HL-60 (cell line): ENCODE data around the gene MAP3K6.
A peak's percentile ranks its signal among the peaks of the same experiment; 100 is the strongest.
"Not testable (repeated sequence)": the region's sequence is repeated elsewhere in the genome, so short reads cannot be mapped to it uniquely, and the experiment has no call there.

ENCODE experiments used
- DNase-seq, 2 experiments: peaks; one replicate each; pipeline ENCODE4 v3.0.0-alpha.2; 2010 to 2020; ENCODE audit warnings: low read depth in 1 of 2, low spot score in 1 of 2
- H3K27ac ChIP-seq: fragments of 250-450 bp; sonication (Bioruptor Pico); replicated peaks from 2 replicates; pipeline ENCODE4 v1.5.1; 2020; ENCODE audit warnings: mild to moderate bottlenecking, moderate library complexity
- H3K27me3 ChIP-seq: fragments of 250-450 bp; sonication (Bioruptor Pico); 2 replicates; pipeline ENCODE4 v1.5.1; 2021; ENCODE audit warnings: mild to moderate bottlenecking, moderate library complexity; ENCODE audit not compliant: insufficient read depth, poor library complexity, severe bottlenecking
- H3K4me3 ChIP-seq: replicated peaks from 2 replicates; pipeline ENCODE4 v1.5.1; 2011; ENCODE audit warnings: mild to moderate bottlenecking, control low read depth, low read length; ENCODE audit not compliant: insufficient read depth
- CTCF ChIP-seq: IDR thresholded peaks from one replicate; pipeline ENCODE4 v1.5.1; 2011; ENCODE audit warnings: low read length, control low read depth, inconsistent platforms; ENCODE audit not compliant: insufficient read depth
- GABPA ChIP-seq: IDR thresholded peaks from 2 replicates; pipeline ENCODE4 v1.6.1; 2012; ENCODE audit warnings: low read depth
- POLR2AphosphoS5 ChIP-seq: IDR thresholded peaks from 2 replicates; pipeline ENCODE4 v1.6.1; 2012; ENCODE audit warnings: low read depth
- REST ChIP-seq: IDR thresholded peaks from 2 replicates; pipeline ENCODE4 v1.6.1; 2012; ENCODE audit warnings: low read depth; ENCODE audit not compliant: insufficient replicate concordance
- SPI1 ChIP-seq: IDR thresholded peaks from 2 replicates; pipeline ENCODE4 v1.6.1; 2012; ENCODE audit warnings: low read depth, mild to moderate bottlenecking, borderline replicate concordance

MAP3K6 gene

DNA sequence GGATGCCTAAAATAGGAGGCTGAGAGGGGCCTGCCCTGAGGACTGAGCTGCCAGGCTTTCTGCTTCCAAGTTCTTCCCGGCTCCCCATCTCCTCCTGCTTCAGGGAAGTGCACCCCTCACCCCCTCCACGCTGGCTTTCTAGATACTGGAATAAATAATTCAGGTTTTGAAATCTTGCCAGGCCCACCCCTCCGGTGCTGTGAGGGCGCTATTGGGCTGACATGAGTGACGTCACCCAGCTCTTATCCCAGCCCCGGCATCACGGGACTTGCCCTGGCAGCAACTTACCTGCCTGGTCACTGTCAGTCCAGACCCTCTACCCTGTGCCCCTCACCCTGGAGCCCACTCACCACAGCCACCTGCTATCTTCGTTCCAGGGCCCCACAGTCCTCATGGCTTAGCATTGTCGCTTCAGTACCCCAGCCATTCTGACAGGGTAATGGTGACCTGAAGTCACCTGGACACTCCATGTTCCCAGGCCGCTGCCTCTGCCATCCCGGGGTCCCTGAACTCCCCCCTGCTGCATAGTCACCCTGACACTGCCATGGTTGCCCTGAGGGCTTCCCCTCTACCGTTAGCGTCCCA, 24.8 kb upstream of the MAP3K6 start:
- peak overlapping the region; percentile 74 for H3K4me3 ChIP-seq
- no peak for DNase-seq
- H3K27ac ChIP-seq, result no peak overlapping the region
- no peaks in the 10 kb centered on the region for H3K27me3 ChIP-seq
- TF ChIP-seq REST (no peak), SPI1 (no peak), POLR2AphosphoS5 (no peak), GABPA (no peak), CTCF (no peak)

- H3K4me3 ChIP-seq, result no peak overlapping the region
- TF ChIP-seq CTCF, result peak; percentile 88
- TF ChIP-seq REST, result no peak
- TF ChIP-seq GABPA, result no peak
- no peak for TF ChIP-seq SPI1
- TF ChIP-seq POLR2AphosphoS5, result no peak
- DNase-seq, result peak in 1 of 2 experiments; percentile 64
- H3K27me3 ChIP-seq, result peaks cover 2% of the 10 kb centered on the region
- H3K27ac ChIP-seq, result no peak overlapping the region
Observed at GRCh38 chr1:27388337-27389005, 21.7 kb upstream of the MAP3K6 start.

- H3K4me3 ChIP-seq, H3K27me3 ChIP-seq, H3K27ac ChIP-seq, DNase-seq: not testable (repeated sequence)
Observed at GRCh38 chr1:27384797-27385196, 18.0 kb upstream of the MAP3K6 start.

GRCh38 chr1:27383661-27384060, 16.9 kb upstream of the MAP3K6 start:
- no peak for DNase-seq
- H3K27me3 ChIP-seq, result peaks cover 2% of the 10 kb centered on the region
- TF ChIP-seq REST, result no peak
- no peak overlapping the region for H3K4me3 ChIP-seq
- H3K27ac ChIP-seq, result no peak overlapping the region
